Neural cell (in vitro differentiated cells): Measurements from ENCODE around the gene BCAS2. TPM values are rescaled to one million over a fixed set of nuclear protein-coding genes. Genes with fewer than 3 reads are reported as not detected.

Experiments used
- H2AFZ ChIP-seq: fragments of 200-600, 300-800 bp; sonication (generic), shearing (Covaris generic); 2 replicates; pipeline ENCODE4 v1.6.0; 2014; ENCODE audit warnings: low read depth, mild to moderate bottlenecking, antibody characterized with exemption, low read length, moderate library complexity
- H3F3A ChIP-seq: fragments of 200-600 bp; shearing (Covaris generic); 2 replicates; pipeline ENCODE4 v1.6.1; 2016; ENCODE audit warnings: mild to moderate bottlenecking, moderate library complexity, mixed read lengths, antibody characterized with exemption, low read length; ENCODE audit not compliant: insufficient read depth, poor library complexity, severe bottlenecking
- H3K27ac ChIP-seq: fragments of 200-600, 300-800 bp; sonication (generic), shearing (Covaris generic); 2 replicates; pipeline ENCODE4 v1.5.1; 2014; ENCODE audit warnings: mild to moderate bottlenecking, low read length, moderate library complexity
- H3K27me3 ChIP-seq: fragments of 300-800, 200-600 bp; sonication (generic), shearing (Covaris generic); 2 replicates; pipeline ENCODE4 v1.6.0; 2014; ENCODE audit warnings: mild to moderate bottlenecking, low read depth, low read length, moderate library complexity; ENCODE audit not compliant: insufficient read depth
- H3K36me3 ChIP-seq: fragments of 300-800, 200-600 bp; sonication (generic), shearing (Covaris generic); 2 replicates; pipeline ENCODE4 v1.5.1; 2014; ENCODE audit warnings: mild to moderate bottlenecking, antibody characterized with exemption, low read length, moderate library complexity; ENCODE audit not compliant: insufficient read depth
- H3K4me2 ChIP-seq: fragments of 300-800, 200-600 bp; sonication (generic), shearing (Covaris generic); 2 replicates; pipeline ENCODE4 v1.6.0; 2014; ENCODE audit warnings: mild to moderate bottlenecking, low read length
- H3K4me3 ChIP-seq: fragments of 300-800, 200-600 bp; sonication (generic), shearing (Covaris generic); 2 replicates; pipeline ENCODE4 v1.5.1; 2014; ENCODE audit warnings: mild to moderate bottlenecking, low read length, moderate library complexity
- H3K79me2 ChIP-seq: fragments of 200-600 bp; shearing (Covaris generic); replicated peaks from 2 replicates; pipeline ENCODE4 v1.6.0; 2014; ENCODE audit warnings: mild to moderate bottlenecking, low read length, moderate library complexity; ENCODE audit not compliant: insufficient read depth
- H3K9ac ChIP-seq: fragments of 300-800, 200-600 bp; sonication (generic), shearing (Covaris generic); 2 replicates; pipeline ENCODE4 v1.6.1; 2016; ENCODE audit warnings: mild to moderate bottlenecking, low read length, mixed read lengths
- H3K9me2 ChIP-seq: fragments of 200-600 bp; shearing (Covaris generic); 2 replicates; pipeline ENCODE4 v1.6.1; 2016; ENCODE audit warnings: mild to moderate bottlenecking, low read length, mixed read lengths; ENCODE audit not compliant: insufficient read depth
- H3K9me3 ChIP-seq: fragments of 200-600, 300-800 bp; sonication (generic), shearing (Covaris generic); 2 replicates; pipeline ENCODE4 v1.6.1; 2016; ENCODE audit warnings: mild to moderate bottlenecking, mixed run types, low read length, moderate library complexity, mixed read lengths
- H4K20me1 ChIP-seq: fragments of 200-600 bp; shearing (Covaris generic); 2 replicates; pipeline ENCODE4 v1.6.1; 2016; ENCODE audit warnings: mild to moderate bottlenecking, mixed run types; ENCODE audit not compliant: insufficient read depth
- EP300 ChIP-seq: fragments of 450-650 bp; conservative IDR thresholded peaks from 2 replicates; pipeline ENCODE4 v1.6.1; 2014; ENCODE audit warnings: antibody characterized with exemption, mild to moderate bottlenecking, moderate library complexity; ENCODE audit not compliant: poor library complexity, severe bottlenecking
- EZH2 ChIP-seq: fragments of 200-600, 300-800 bp; shearing (Covaris generic), sonication (generic); IDR thresholded peaks from 2 replicates; pipeline ENCODE4 v1.6.1; 2014; ENCODE audit warnings: antibody characterized with exemption, low read length, borderline replicate concordance, mild to moderate bottlenecking; ENCODE audit not compliant: insufficient read depth, poor library complexity, severe bottlenecking
- MXI1 ChIP-seq: fragments of 450-650 bp; conservative IDR thresholded peaks from 2 replicates; pipeline ENCODE4 v1.6.1; 2014; ENCODE audit warnings: antibody characterized with exemption, mild to moderate bottlenecking; ENCODE audit not compliant: poor library complexity, severe bottlenecking
- POLR2AphosphoS5 ChIP-seq: IDR thresholded peaks from 2 replicates; pipeline ENCODE4 v1.6.1; 2012
- RAD21 ChIP-seq: fragments of 450-650 bp; conservative IDR thresholded peaks from 2 replicates; pipeline ENCODE4 v1.6.1; 2014; ENCODE audit warnings: antibody characterized with exemption, mild to moderate bottlenecking, moderate library complexity
- SMC3 ChIP-seq: fragments of 450-650 bp; conservative IDR thresholded peaks from 2 replicates; pipeline ENCODE4 v1.6.1; 2014; ENCODE audit warnings: antibody characterized with exemption, mild to moderate bottlenecking, moderate library complexity; ENCODE audit not compliant: poor library complexity
- TAF1 ChIP-seq: IDR thresholded peaks from 2 replicates; pipeline ENCODE4 v1.6.1; 2012; ENCODE audit warnings: low read depth
- polyA plus RNA-seq: library from polyadenylated mRNA; depleted of rRNA; stranded (reverse); fragments of >200 nt; gene quantifications from 2 replicates; pipeline ENCODE4 v1.2.3, GENCODE V29; 2014
- TF ChIP-seq, protein P1 (sequence below): fragments of 450-650 bp; IDR thresholded peaks from 2 replicates; pipeline ENCODE4 v1.5.1; 2014; ENCODE audit warnings: antibody characterized with exemption, mild to moderate bottlenecking, moderate library complexity; ENCODE audit not compliant: poor library complexity, severe bottlenecking
- TF ChIP-seq, protein P2 (sequence below): IDR thresholded peaks from 2 replicates; pipeline ENCODE4 v1.6.1; 2012; ENCODE audit warnings: borderline replicate concordance

BCAS2 gene
- polyA plus RNA-seq, 1 donor from 2014 or later = 149 TPM

GRCh38 chr1:114623364-114623763 lies 41.9 kb upstream of the BCAS2 start:
- Histone ChIP-seq H3K4me3 (no peak overlapping the region), H3F3A (no peaks in the 10 kb centered on the region), H3K36me3 (no peaks in the 10 kb centered on the region), H3K27ac (no peak overlapping the region), H3K9ac (no peak overlapping the region), H2AFZ (no peak overlapping the region), H3K4me2 (no peak overlapping the region), H3K27me3 (no peaks in the 10 kb centered on the region), H4K20me1 (no peaks in the 10 kb centered on the region), H3K79me2 (no peaks in the 10 kb centered on the region), H3K9me2 (no peaks in the 10 kb centered on the region), H3K9me3 (no peaks in the 10 kb centered on the region)
- TF ChIP-seq RAD21 = no peak
- no peak for TF ChIP-seq TAF1
- TF ChIP-seq, protein P1, sequence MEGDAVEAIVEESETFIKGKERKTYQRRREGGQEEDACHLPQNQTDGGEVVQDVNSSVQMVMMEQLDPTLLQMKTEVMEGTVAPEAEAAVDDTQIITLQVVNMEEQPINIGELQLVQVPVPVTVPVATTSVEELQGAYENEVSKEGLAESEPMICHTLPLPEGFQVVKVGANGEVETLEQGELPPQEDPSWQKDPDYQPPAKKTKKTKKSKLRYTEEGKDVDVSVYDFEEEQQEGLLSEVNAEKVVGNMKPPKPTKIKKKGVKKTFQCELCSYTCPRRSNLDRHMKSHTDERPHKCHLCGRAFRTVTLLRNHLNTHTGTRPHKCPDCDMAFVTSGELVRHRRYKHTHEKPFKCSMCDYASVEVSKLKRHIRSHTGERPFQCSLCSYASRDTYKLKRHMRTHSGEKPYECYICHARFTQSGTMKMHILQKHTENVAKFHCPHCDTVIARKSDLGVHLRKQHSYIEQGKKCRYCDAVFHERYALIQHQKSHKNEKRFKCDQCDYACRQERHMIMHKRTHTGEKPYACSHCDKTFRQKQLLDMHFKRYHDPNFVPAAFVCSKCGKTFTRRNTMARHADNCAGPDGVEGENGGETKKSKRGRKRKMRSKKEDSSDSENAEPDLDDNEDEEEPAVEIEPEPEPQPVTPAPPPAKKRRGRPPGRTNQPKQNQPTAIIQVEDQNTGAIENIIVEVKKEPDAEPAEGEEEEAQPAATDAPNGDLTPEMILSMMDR = no peak
- TF ChIP-seq MXI1 = no peak
- no peak for TF ChIP-seq EP300

DNA sequence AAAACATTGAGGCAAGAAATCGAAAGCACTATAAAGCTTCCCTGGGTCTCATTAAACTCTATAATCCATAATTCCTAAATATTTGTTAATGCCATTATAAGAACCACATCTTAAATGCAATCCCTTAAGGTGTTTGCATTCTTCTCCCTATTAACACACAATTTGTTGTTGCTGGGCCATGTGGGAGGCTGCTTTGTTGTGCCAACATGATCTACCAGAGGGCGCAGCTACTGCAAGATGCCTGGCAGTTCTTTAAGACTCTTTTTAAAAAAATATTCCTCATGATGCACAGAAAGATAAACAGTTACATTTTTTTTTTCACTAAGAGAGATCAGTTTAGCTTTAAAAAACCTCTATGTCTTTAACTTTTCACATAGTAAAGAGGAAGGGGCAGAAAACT lies 39.0 kb upstream of the BCAS2 start:
- TF ChIP-seq SMC3 = no peak
- TF ChIP-seq EP300 = no peak
- TF ChIP-seq, protein P2, sequence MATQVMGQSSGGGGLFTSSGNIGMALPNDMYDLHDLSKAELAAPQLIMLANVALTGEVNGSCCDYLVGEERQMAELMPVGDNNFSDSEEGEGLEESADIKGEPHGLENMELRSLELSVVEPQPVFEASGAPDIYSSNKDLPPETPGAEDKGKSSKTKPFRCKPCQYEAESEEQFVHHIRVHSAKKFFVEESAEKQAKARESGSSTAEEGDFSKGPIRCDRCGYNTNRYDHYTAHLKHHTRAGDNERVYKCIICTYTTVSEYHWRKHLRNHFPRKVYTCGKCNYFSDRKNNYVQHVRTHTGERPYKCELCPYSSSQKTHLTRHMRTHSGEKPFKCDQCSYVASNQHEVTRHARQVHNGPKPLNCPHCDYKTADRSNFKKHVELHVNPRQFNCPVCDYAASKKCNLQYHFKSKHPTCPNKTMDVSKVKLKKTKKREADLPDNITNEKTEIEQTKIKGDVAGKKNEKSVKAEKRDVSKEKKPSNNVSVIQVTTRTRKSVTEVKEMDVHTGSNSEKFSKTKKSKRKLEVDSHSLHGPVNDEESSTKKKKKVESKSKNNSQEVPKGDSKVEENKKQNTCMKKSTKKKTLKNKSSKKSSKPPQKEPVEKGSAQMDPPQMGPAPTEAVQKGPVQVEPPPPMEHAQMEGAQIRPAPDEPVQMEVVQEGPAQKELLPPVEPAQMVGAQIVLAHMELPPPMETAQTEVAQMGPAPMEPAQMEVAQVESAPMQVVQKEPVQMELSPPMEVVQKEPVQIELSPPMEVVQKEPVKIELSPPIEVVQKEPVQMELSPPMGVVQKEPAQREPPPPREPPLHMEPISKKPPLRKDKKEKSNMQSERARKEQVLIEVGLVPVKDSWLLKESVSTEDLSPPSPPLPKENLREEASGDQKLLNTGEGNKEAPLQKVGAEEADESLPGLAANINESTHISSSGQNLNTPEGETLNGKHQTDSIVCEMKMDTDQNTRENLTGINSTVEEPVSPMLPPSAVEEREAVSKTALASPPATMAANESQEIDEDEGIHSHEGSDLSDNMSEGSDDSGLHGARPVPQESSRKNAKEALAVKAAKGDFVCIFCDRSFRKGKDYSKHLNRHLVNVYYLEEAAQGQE = no peak
- TF ChIP-seq EZH2 = no peak
- no peak for TF ChIP-seq TAF1
- TF ChIP-seq RAD21 = no peak
- TF ChIP-seq, protein P1 = no peak
- no peak for TF ChIP-seq MXI1
- TF ChIP-seq POLR2AphosphoS5 = no peak
- Histone ChIP-seq H3K9me3 (no peaks in the 10 kb centered on the region), H3K36me3 (no peaks in the 10 kb centered on the region), H4K20me1 (no peaks in the 10 kb centered on the region), H3F3A (no peaks in the 10 kb centered on the region), H3K9ac (no peak overlapping the region), H3K27me3 (no peaks in the 10 kb centered on the region), H2AFZ (no peak overlapping the region), H3K79me2 (no peaks in the 10 kb centered on the region), H3K9me2 (no peaks in the 10 kb centered on the region), H3K27ac (no peak overlapping the region), H3K4me3 (no peak overlapping the region), H3K4me2 (no peak overlapping the region)
